Endothelial cell of umbilical vein (primary cell): Measurements from ENCODE around the gene CRB1.

Experiments used
- EZH2 ChIP-seq: IDR thresholded peaks from 2 replicates; pipeline ENCODE4 v1.6.1; 2012; ENCODE audit warnings: borderline replicate concordance, low read depth, mild to moderate bottlenecking, moderate library complexity, low read length, inconsistent platforms; ENCODE audit not compliant: severe bottlenecking
- FOS ChIP-seq: IDR thresholded peaks from 2 replicates; pipeline ENCODE4 v1.6.1; 2011; ENCODE audit warnings: mild to moderate bottlenecking, low read length, moderate library complexity, borderline replicate concordance; ENCODE audit not compliant: insufficient read depth
- GATA2 ChIP-seq: IDR thresholded peaks from 2 replicates; pipeline ENCODE4 v1.7.0; 2011; ENCODE audit warnings: low read depth, mild to moderate bottlenecking, moderate library complexity, mixed read lengths, low read length; ENCODE audit not compliant: insufficient read length, insufficient read depth
- MAX ChIP-seq: IDR thresholded peaks from 2 replicates; pipeline ENCODE4 v1.6.1; 2011; ENCODE audit not compliant: insufficient read depth, insufficient read length
- MYC ChIP-seq: IDR thresholded peaks from one replicate; pipeline ENCODE4 v1.6.1; 2011; ENCODE audit warnings: mild to moderate bottlenecking, low read depth, low read length
- POLR2A ChIP-seq: IDR thresholded peaks from 2 replicates; pipeline ENCODE4 v1.6.1; 2012; ENCODE audit warnings: low read depth, mild to moderate bottlenecking, control low read depth, low read length
- POLR2AphosphoS5 ChIP-seq: IDR thresholded peaks from 2 replicates; pipeline ENCODE4 v1.6.1; 2012; ENCODE audit warnings: low read depth, mild to moderate bottlenecking, control low read depth, low read length, moderate library complexity; ENCODE audit not compliant: insufficient read depth
- TF ChIP-seq, protein P1 (sequence below), 2 donors: IDR thresholded peaks; 1 replicate in 1 of 2; 2 replicates in 1 of 2; pipeline ENCODE4 v1.5.1; 2011; ENCODE audit warnings: low read length in 2 of 2, mild to moderate bottlenecking in 2 of 2, moderate library complexity in 2 of 2, control low read depth in 1 of 2, inconsistent platforms in 1 of 2, low read depth in 1 of 2; ENCODE audit not compliant: insufficient read depth in 1 of 2; ENCODE audit errors: extremely low read depth in 1 of 2

DNA sequence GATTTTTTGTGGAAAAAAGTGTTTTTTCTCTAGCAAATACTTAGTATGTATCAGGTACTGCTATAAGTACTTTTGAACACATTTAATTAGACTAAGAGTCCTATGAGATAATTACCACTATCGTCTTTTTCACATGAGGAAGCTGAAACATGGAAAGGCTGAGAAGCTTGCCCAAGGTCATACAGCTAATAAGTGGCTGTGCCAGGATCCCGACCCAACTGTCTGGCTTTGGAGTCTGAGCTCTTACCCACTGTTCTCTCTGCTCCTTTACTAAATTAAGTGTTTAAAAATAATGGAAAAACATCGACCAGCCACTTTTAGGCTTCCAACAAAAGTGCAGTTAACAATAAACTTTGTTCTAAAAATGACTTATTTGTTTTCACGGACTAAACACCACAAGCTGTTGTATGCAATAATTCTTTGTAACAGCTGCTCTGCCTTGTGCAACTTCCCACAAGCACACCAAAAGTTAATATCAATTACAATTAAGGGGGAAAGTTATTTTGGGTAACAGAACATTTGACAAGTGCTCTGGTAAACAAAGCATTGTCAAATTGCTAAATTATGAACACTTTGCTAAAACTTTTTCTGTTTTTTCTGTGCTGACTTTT lies 75.7 kb downstream of the CRB1 start:
- TF ChIP-seq, protein P1, sequence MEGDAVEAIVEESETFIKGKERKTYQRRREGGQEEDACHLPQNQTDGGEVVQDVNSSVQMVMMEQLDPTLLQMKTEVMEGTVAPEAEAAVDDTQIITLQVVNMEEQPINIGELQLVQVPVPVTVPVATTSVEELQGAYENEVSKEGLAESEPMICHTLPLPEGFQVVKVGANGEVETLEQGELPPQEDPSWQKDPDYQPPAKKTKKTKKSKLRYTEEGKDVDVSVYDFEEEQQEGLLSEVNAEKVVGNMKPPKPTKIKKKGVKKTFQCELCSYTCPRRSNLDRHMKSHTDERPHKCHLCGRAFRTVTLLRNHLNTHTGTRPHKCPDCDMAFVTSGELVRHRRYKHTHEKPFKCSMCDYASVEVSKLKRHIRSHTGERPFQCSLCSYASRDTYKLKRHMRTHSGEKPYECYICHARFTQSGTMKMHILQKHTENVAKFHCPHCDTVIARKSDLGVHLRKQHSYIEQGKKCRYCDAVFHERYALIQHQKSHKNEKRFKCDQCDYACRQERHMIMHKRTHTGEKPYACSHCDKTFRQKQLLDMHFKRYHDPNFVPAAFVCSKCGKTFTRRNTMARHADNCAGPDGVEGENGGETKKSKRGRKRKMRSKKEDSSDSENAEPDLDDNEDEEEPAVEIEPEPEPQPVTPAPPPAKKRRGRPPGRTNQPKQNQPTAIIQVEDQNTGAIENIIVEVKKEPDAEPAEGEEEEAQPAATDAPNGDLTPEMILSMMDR (IDR thresholded peaks at IDR 0.05; ENCODE audit: extremely low read depth in 1 of 2, insufficient read depth in 1 of 2, low read depth in 1 of 2, low read length in 2 of 2), result no peak
- no peak for TF ChIP-seq POLR2AphosphoS5
- no peak for TF ChIP-seq POLR2A
- no peak for TF ChIP-seq EZH2
- TF ChIP-seq MYC, result no peak
- TF ChIP-seq MAX, result no peak
- TF ChIP-seq GATA2, result no peak
- no peak for TF ChIP-seq FOS
